SK-N-SH (cell line): ENCODE data around the gene FIZ1. TPM values are rescaled to one million over a fixed set of nuclear protein-coding genes. Genes with fewer than 3 reads are reported as not detected.
A peak's percentile ranks its signal among the peaks of the same experiment; 100 is the strongest.

Experiments
- CTCF ChIA-PET: fragments of 300-600, 350-600 bp; formaldehyde crosslinking; extraction: SDS; loops from one replicate; lab custom pipeline; 2021; lab: Yijun Ruan, JAX
- POLR2A ChIA-PET: fragments of 350-600 bp; sonication (Branson Sonifier 250); formaldehyde crosslinking; extraction: SDS; loops from one replicate; lab custom pipeline; 2020; ENCODE audit warnings: antibody characterized with exemption, inconsistent platforms; lab: Yijun Ruan, JAX
- DNase-seq: peaks from one replicate; pipeline ENCODE4 v3.0.0; 2012
- H2AFZ ChIP-seq: fragments of 200-600 bp; sonication (generic); 2 replicates; pipeline ENCODE4 v1.8.1; 2016; ENCODE audit warnings: antibody characterized with exemption, mild to moderate bottlenecking, low read depth
- H3F3A ChIP-seq: fragments of 200-600 bp; sonication (generic); replicated peaks from 2 replicates; pipeline ENCODE3; 2016; ENCODE audit warnings: antibody characterized with exemption, mild to moderate bottlenecking; ENCODE audit not compliant: insufficient read depth
- H3K27ac ChIP-seq, 2 experiments: fragments of 200-500 bp in 1 of 2; fragments of 200-600 bp in 1 of 2; sonication (Bioruptor generic) in 1 of 2; sonication (generic), shearing (Covaris generic) in 1 of 2; 2 replicates each; pipeline versions ENCODE4 v1.5.1 to v1.6.1; 2014 to 2016; ENCODE audit warnings: low read depth in 2 of 2, inconsistent platforms in 1 of 2, low read length in 1 of 2, mild to moderate bottlenecking in 1 of 2, mixed read lengths in 1 of 2
- H3K27me3 ChIP-seq: fragments of 200-600 bp; sonication (generic), shearing (Covaris generic); 2 replicates; pipeline ENCODE4 v1.6.1; 2016; ENCODE audit warnings: mixed run types; ENCODE audit not compliant: insufficient read depth
- H3K36me3 ChIP-seq, 2 experiments: fragments of 200-500 bp in 1 of 2; fragments of 200-600 bp in 1 of 2; sonication (Bioruptor generic) in 1 of 2; sonication (generic) in 1 of 2; replicated peaks in 1 of 2; 2 replicates each; pipeline versions ENCODE3 to v1.5.1; 2014 to 2016; ENCODE audit warnings: low read length in 1 of 2, mild to moderate bottlenecking in 1 of 2; ENCODE audit not compliant: insufficient read depth in 2 of 2, control insufficient read depth in 1 of 2
- H3K4me1 ChIP-seq, 2 experiments: fragments of 200-500 bp in 1 of 2; fragments of 200-600 bp in 1 of 2; sonication (Bioruptor generic) in 1 of 2; sonication (generic), shearing (Covaris generic) in 1 of 2; 2 replicates each; pipeline versions ENCODE4 v1.5.1 to v1.6.1; 2014 to 2016; ENCODE audit warnings: low read depth in 1 of 2, low read length in 1 of 2, mixed run types in 1 of 2; ENCODE audit not compliant: insufficient read depth in 2 of 2, control insufficient read depth in 1 of 2
- H3K4me2 ChIP-seq: fragments of 200-600 bp; sonication (generic), shearing (Covaris generic); 2 replicates; pipeline ENCODE4 v1.6.1; 2017; ENCODE audit warnings: mixed run types
- H3K4me3 ChIP-seq, 2 experiments: fragments of 200-500 bp in 1 of 2; fragments of 200-600 bp in 1 of 2; sonication (Bioruptor generic) in 1 of 2; sonication (generic), shearing (Covaris generic) in 1 of 2; 2 replicates each; pipeline versions ENCODE4 v1.5.1 to v1.8.1; 2014 to 2016; ENCODE audit warnings: low read depth in 2 of 2, inconsistent platforms in 1 of 2, low read length in 1 of 2, mild to moderate bottlenecking in 1 of 2, mixed read lengths in 1 of 2, moderate library complexity in 1 of 2
- H3K79me2 ChIP-seq: fragments of 200-600 bp; sonication (generic); 2 replicates; pipeline ENCODE4 v1.8.1; 2017; ENCODE audit warnings: mild to moderate bottlenecking; ENCODE audit not compliant: insufficient read depth
- H3K9ac ChIP-seq: fragments of 200-600 bp; sonication (generic); 2 replicates; pipeline ENCODE4 v1.6.1; 2017; ENCODE audit warnings: mixed run types
- H3K9me2 ChIP-seq: fragments of 200-600 bp; sonication (generic); 2 replicates; pipeline ENCODE4 v1.6.1; 2017; ENCODE audit warnings: mixed run types
- H3K9me3 ChIP-seq: fragments of 200-600 bp; sonication (generic); 2 replicates; pipeline ENCODE4 v1.6.1; 2017; ENCODE audit warnings: mixed run types, mild to moderate bottlenecking, moderate library complexity
- H4K20me1 ChIP-seq: fragments of 200-600 bp; sonication (generic); 2 replicates; pipeline ENCODE4 v1.6.1; 2017; ENCODE audit warnings: mild to moderate bottlenecking, mixed run types; ENCODE audit not compliant: insufficient read depth
- EP300 ChIP-seq, 2 experiments: IDR thresholded peaks; 2 replicates each; pipeline versions ENCODE4 v1.4.0 to v1.6.1; 2012; ENCODE audit warnings: borderline replicate concordance in 1 of 2, low read depth in 1 of 2, low read length in 1 of 2
- EZH2phosphoT487 ChIP-seq: fragments of 200-600 bp; sonication (generic); IDR thresholded peaks from 2 replicates; pipeline ENCODE4 v1.6.1; 2017; ENCODE audit warnings: low read depth, mixed run types, mild to moderate bottlenecking, antibody characterized with exemption, moderate library complexity, borderline replicate concordance
- MEF2A ChIP-seq: IDR thresholded peaks from 2 replicates; pipeline ENCODE4 v1.4.0; 2012; ENCODE audit warnings: low read depth, borderline replicate concordance
- POLR2AphosphoS5 ChIP-seq: IDR thresholded peaks from 2 replicates; pipeline ENCODE4 v1.6.1; 2012; ENCODE audit warnings: low read depth, low read length
- RAD21 ChIP-seq: IDR thresholded peaks from 2 replicates; pipeline ENCODE4 v1.6.1; 2012; ENCODE audit warnings: mild to moderate bottlenecking, low read length
- REST ChIP-seq: IDR thresholded peaks from 2 replicates; pipeline ENCODE4 v1.6.1; 2012; ENCODE audit warnings: mild to moderate bottlenecking, low read depth, low read length, moderate library complexity
- USF1 ChIP-seq: IDR thresholded peaks from 2 replicates; pipeline ENCODE4 v1.4.0; 2012; ENCODE audit warnings: low read depth, borderline replicate concordance
- YY1 ChIP-seq: IDR thresholded peaks from 2 replicates; pipeline ENCODE4 v1.4.0; 2012; ENCODE audit warnings: low read depth, mild to moderate bottlenecking
- WGBS: methylation state at CpG from one replicate; pipeline ENCODE4 v1.1.6; 2017; ENCODE audit warnings: low lambda C conversion rate; 5-methylcytosine and 5-hydroxymethylcytosine counted together
- polyA plus RNA-seq, 3 experiments: library from polyadenylated mRNA; depleted of rRNA; stranded (reverse); fragments of >200 nt; gene quantifications; 2 replicates each; pipeline ENCODE4 v1.2.3, GENCODE V29; 2012

FIZ1 gene
- polyA plus RNA-seq, 1 of the 3 experiments (the other 2 are of a cell fraction) = 5.7 TPM

- no peaks in the 10 kb centered on the region for H3K27me3 ChIP-seq
- CTCF ChIA-PET = interaction anchor here (0.9 to 2.2 kb wide), 4 partner anchors 24 to 115 kb away, joined by 3 to 14 read pairs (median 4); partner anchors contain the start of gene ZNF865
- peaks cover 16% of the 10 kb centered on the region for H3F3A ChIP-seq
- no peak overlapping the region for H3K4me3 ChIP-seq
- no peak for TF ChIP-seq POLR2AphosphoS5
- TF ChIP-seq USF1 = no peak
- no peak for TF ChIP-seq EZH2phosphoT487
- no peak for TF ChIP-seq MEF2A
- TF ChIP-seq YY1 = no peak
- H3K9me2 ChIP-seq = no peaks in the 10 kb centered on the region
- H3K27ac ChIP-seq = no peak overlapping the region
- H3K4me2 ChIP-seq = no peak overlapping the region
- no peak overlapping the region for H2AFZ ChIP-seq
- H3K9ac ChIP-seq = no peak overlapping the region
- WGBS = 49% methylated on average over 6 of the region's 6 CpGs
- peaks cover 20% of the 10 kb centered on the region for H3K79me2 ChIP-seq
- peaks cover 13 to 22% of the 10 kb centered on the region in 2 experiments; a peak in 2 of 4 replicates for H3K4me1 ChIP-seq
- POLR2A ChIA-PET = no interaction called here
- DNase-seq = no peak
- H3K36me3 ChIP-seq = peaks cover 0 to 7% of the 10 kb centered on the region in 2 experiments
- no peaks in the 10 kb centered on the region for H3K9me3 ChIP-seq
- no peaks in the 10 kb centered on the region for H4K20me1 ChIP-seq
Measured at GRCh38 chr19:55581823-55582223, 17.5 kb downstream of the FIZ1 start.

GRCh38 chr19:55581145-55581822 lies 18.0 kb downstream of the FIZ1 start:
- no peaks in the 10 kb centered on the region for H4K20me1 ChIP-seq
- peaks cover 7 to 18% of the 10 kb centered on the region in 2 experiments; a peak in 2 of 4 replicates for H3K4me1 ChIP-seq
- peaks cover 0 to 10% of the 10 kb centered on the region in 2 experiments for H3K36me3 ChIP-seq
- peaks cover 20% of the 10 kb centered on the region for H3K79me2 ChIP-seq
- CTCF ChIA-PET = interaction anchor here (0.9 to 2.2 kb wide), 5 partner anchors 25 to 114 kb away, joined by 3 to 14 read pairs (median 3); partner anchors contain the start of gene ZNF865
- peak overlapping the region; percentile 96; the same call in 1 of the 2 replicates for H3K9ac ChIP-seq
- H3K9me3 ChIP-seq = no peaks in the 10 kb centered on the region
- H3K4me3 ChIP-seq = peak overlapping the region; percentile 48 to 83
- H3F3A ChIP-seq = peaks cover 14% of the 10 kb centered on the region
- POLR2A ChIA-PET = interaction anchor here (0.6 to 1.1 kb wide), 4 partner anchors 19 to 61 kb away, joined by 3 to 8 read pairs (median 5); partner anchors contain the start of genes FIZ1 and ZNF524
- WGBS = 30% methylated on average over 12 of the region's 12 CpGs
- H3K9me2 ChIP-seq = no peaks in the 10 kb centered on the region
- no peak for TF ChIP-seq EP300 (IDR thresholded peaks at IDR 0.05; ENCODE audit: borderline replicate concordance in 1 of 2, low read depth in 1 of 2, low read length in 1 of 2)
- no peak for TF ChIP-seq RAD21
- no peak for TF ChIP-seq POLR2AphosphoS5
- peak; percentile 97 for TF ChIP-seq REST
- H3K27me3 ChIP-seq = no peaks in the 10 kb centered on the region
- no peak for DNase-seq
- peak overlapping the region; percentile 99 for H3K4me2 ChIP-seq
- H3K27ac ChIP-seq = peak overlapping the region; percentile 73 to 76; a peak in 3 of 4 replicates
- H2AFZ ChIP-seq = peak overlapping the region; percentile 100
